Esophagus squamous epithelium (tissue), 4 donors: Measurements from ENCODE around the gene DNAJB8.

Source experiments
- CTCF ChIP-seq, 6 experiments: fragments of 450-650 bp in 4 of 6; fragments of 200-600 bp in 2 of 6; sonication (generic) in 2 of 6; IDR thresholded peaks; one replicate each; pipeline ENCODE4 v1.5.1; 2016 to 2019; ENCODE audit warnings: antibody characterized with exemption in 6 of 6, mild to moderate bottlenecking in 4 of 6, moderate library complexity in 4 of 6
- POLR2A ChIP-seq, 4 donors: fragments of 450-650 bp; IDR thresholded peaks; one replicate each; pipeline ENCODE4 v1.6.1; 2017; ENCODE audit warnings: antibody characterized with exemption in 4 of 4, mild to moderate bottlenecking in 4 of 4, moderate library complexity in 3 of 4

- TF ChIP-seq CTCF (IDR thresholded peaks at IDR 0.05) (no peak), POLR2A (IDR thresholded peaks at IDR 0.05) (no peak)
Measured at GRCh38 chr3:128468285-128468790, 1.6 kb upstream of the DNAJB8 start.
